Kidney (tissue), 14 donors: Measurements from ENCODE around the gene MRC2. TPM values are rescaled to one million over a fixed set of nuclear protein-coding genes. Genes with fewer than 3 reads are reported as not detected.

Experiments used
- DNase-seq, 5 donors: peaks; one replicate each; pipeline ENCODE4 v3.0.0-alpha.2; 2013 to 2020
- FAIRE-seq: peaks from 2 replicates; lab custom pipeline; 2012; peaks lifted over from hg19 to GRCh38; lab: Jason Lieb, UNC
- H3K27ac ChIP-seq, 2 donors: one replicate each; pipeline ENCODE4 v1.7.0; 2013; ENCODE audit warnings: low read depth in 2 of 2, low read length in 2 of 2, inconsistent platforms in 1 of 2
- H3K27me3 ChIP-seq: one replicate; pipeline ENCODE4 v1.7.1; 2013; ENCODE audit warnings: low read length, inconsistent platforms; ENCODE audit not compliant: control insufficient read depth, insufficient read depth
- H3K36me3 ChIP-seq, 3 donors: one replicate each; pipeline versions ENCODE4 v1.7.0 to v1.7.1; 2013; ENCODE audit warnings: low read length in 3 of 3, control low read depth in 1 of 3, inconsistent platforms in 1 of 3; ENCODE audit not compliant: insufficient read depth in 3 of 3, control insufficient read depth in 2 of 3
- H3K4me1 ChIP-seq, 3 donors: one replicate each; pipeline versions ENCODE4 v1.7.0 to v1.7.1; 2013; ENCODE audit warnings: low read length in 3 of 3, inconsistent platforms in 1 of 3, low read depth in 1 of 3; ENCODE audit not compliant: control insufficient read depth in 2 of 3, insufficient read depth in 2 of 3
- H3K4me3 ChIP-seq, 3 donors: one replicate each; pipeline versions ENCODE4 v1.7.0 to v1.8.1; 2013; ENCODE audit warnings: low read length in 3 of 3, control low read depth in 1 of 3, inconsistent platforms in 1 of 3
- H3K9ac ChIP-seq, 3 donors: one replicate each; pipeline versions ENCODE4 v1.7.0 to v1.7.1; 2013; ENCODE audit warnings: low read length in 3 of 3, control low read depth in 1 of 3, inconsistent platforms in 1 of 3
- H3K9me3 ChIP-seq, 3 donors: one replicate each; pipeline versions ENCODE4 v1.7.0 to v1.7.1; 2013; ENCODE audit warnings: low read length in 3 of 3, control low read depth in 1 of 3, inconsistent platforms in 1 of 3; ENCODE audit not compliant: control insufficient read depth in 2 of 3, insufficient read depth in 1 of 3
- CTCF ChIP-seq: IDR thresholded peaks from 3 replicates; pipeline ENCODE4 v1.5.1; 2012; ENCODE audit warnings: mild to moderate bottlenecking, moderate library complexity, borderline replicate concordance; ENCODE audit not compliant: insufficient read depth; ENCODE audit errors: extremely low read depth
- intact Hi-C: fragments of 100-400 bp; cut with DNase I; formaldehyde crosslinking; loops from one replicate; pipeline ENCODE4 v1.11.1; 2022
- polyA plus RNA-seq: library from polyadenylated mRNA; stranded (reverse); fragments of 350-450 nt; fragmentation: Illumina TruSeq; extraction: RNeasy Lipid Tissue Mini Kit (QIAGEN cat#74804); gene quantifications from one replicate; pipeline ENCODE4 v1.2.3, GENCODE V29; 2014; ENCODE audit warnings: low read depth, low replicate concordance; ENCODE audit not compliant: insufficient read depth
- total RNA-seq: library from RNA; stranded (reverse); fragmentation: NEBNext Ultra II Directional; extraction: Animal tissue kit (Norgen Biotek cat#: 25700); gene quantifications from one replicate; pipeline ENCODE4 v1.2.1, GENCODE V29; 2021
- donor health status: control.
- donor health status: control.
- donor health status: control.
- donor health status: control.
- donor health status: control.
- donor health status: DM: yes; HTN: yes; CAD: no.
- donor health status: Normal renal cell carcinoma (clear cell type).

The MRC2 gene
- total and polyA plus RNA-seq, 2 donors from 2014 or later, result 18.0 to 23.7 TPM

- Histone ChIP-seq H3K9me3 (no peaks in the 10 kb centered on the region), H3K4me1 (no peaks in the 10 kb centered on the region), H3K27me3 (no peaks in the 10 kb centered on the region), H3K4me3 (no peak overlapping the region), H3K27ac (no peak overlapping the region), H3K9ac (no peak overlapping the region), H3K36me3 (no peaks in the 10 kb centered on the region)
- DNase-seq, result no peak
- FAIRE-seq, result no peak
- TF ChIP-seq CTCF, result no peak
- intact Hi-C loops, result no loop called here
These were observed 90.1 kb downstream of the MRC2 start for GRCh38 chr17:62717589-62717855.

- FAIRE-seq (no peak), DNase-seq (peak in 1 of 5 donors; percentile 28)
- no peak for TF ChIP-seq CTCF
These were observed 90.4 kb downstream of the MRC2 start for GRCh38 chr17:62717889-62718288.

GRCh38 chr17:62718429-62718828 is 91.0 kb downstream of the MRC2 start:
- FAIRE-seq, result no peak
- no peaks in the 10 kb centered on the region for H3K27me3 ChIP-seq
- H3K9me3 ChIP-seq, result no peaks in the 10 kb centered on the region
- H3K27ac ChIP-seq, result peak overlapping the region in 1 of 2 donors; percentile 45
- TF ChIP-seq CTCF, result no peak
- no peak overlapping the region for H3K4me3 ChIP-seq
- no peak overlapping the region for H3K9ac ChIP-seq
- H3K4me1 ChIP-seq, result no peaks in the 10 kb centered on the region
- peak in 4 of 5 donors; percentile 65 to 84 (median 76) for DNase-seq
- intact Hi-C loops, result no loop called here
- no peaks in the 10 kb centered on the region for H3K36me3 ChIP-seq

More at GRCh38 chr17:62717889-62718288, 90.4 kb downstream of the MRC2 start:
- Histone ChIP-seq H3K9me3 (no peaks in the 10 kb centered on the region), H3K27ac (no peak overlapping the region), H3K9ac (no peak overlapping the region), H3K36me3 (no peaks in the 10 kb centered on the region), H3K4me3 (no peak overlapping the region), H3K4me1 (no peaks in the 10 kb centered on the region), H3K27me3 (no peaks in the 10 kb centered on the region)
- intact Hi-C loops, result no loop called here

- Histone ChIP-seq H3K27me3 (no peaks in the 10 kb centered on the region), H3K27ac (no peak overlapping the region), H3K4me1 (peaks cover 0 to 3% (median 2%) of the 10 kb centered on the region in 3 donors), H3K9ac (no peak overlapping the region), H3K4me3 (no peak overlapping the region), H3K9me3 (no peaks in the 10 kb centered on the region), H3K36me3 (no peaks in the 10 kb centered on the region)
- intact Hi-C loops, result no loop called here
- FAIRE-seq (no peak), DNase-seq (no peak)
- TF ChIP-seq CTCF, result no peak
These were observed 92.1 kb downstream of the MRC2 start for GRCh38 chr17:62719586-62719985.
